ENCODE measurements around the gene TMBIM6. TPM values are rescaled to one million over a fixed set of nuclear protein-coding genes. Genes with fewer than 3 reads are reported as not detected.

Gene TMBIM6
- polyA plus RNA-seq, 3 donors: 315 to 1,453 (median 1,396) TPM

DNA sequence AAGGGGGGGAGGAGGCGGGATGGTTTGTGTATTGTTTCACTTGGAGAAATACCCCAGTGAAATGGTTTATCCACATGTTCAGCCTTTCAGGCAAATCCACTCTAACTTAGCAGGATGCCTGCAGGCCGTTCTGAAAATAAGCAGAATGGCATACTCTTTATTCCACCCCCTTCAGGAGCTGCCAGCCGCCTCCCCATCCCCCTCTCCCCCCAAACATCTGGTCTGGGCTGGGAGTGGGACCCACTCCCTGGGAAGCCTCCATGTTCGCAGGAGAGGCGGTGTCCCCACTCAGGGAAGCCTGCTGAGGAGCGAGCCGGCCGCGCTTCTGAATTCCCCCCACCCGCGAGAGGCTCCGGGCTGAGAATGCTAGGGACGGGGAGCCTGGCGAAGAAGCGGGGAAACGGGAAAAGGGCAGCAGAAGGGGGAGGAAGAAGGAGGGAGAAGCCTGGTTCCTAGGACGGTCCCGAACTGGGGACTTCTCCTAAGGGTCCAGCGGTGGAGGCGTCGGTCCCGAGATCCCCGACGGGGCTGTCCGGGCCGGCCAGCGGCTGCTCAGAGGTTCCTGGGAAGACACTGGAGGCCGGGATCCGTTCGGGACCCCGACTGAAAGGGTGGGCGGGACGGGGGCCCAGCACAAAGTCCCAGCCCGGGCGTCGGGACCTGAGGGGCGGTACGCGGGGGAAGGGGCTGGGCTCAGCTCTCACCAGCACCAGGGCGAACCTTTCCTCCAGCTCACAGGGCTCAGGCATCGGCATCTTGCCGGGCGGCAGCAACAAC, 34.8 kb upstream of the TMBIM6 start:
- peaks cover 16% of the 10 kb centered on the region for H3K79me2 ChIP-seq (ENCODE audit: insufficient read depth, low read length)
- intact Hi-C loops (cut with micrococcal nuclease): loop anchor here (1.0 to 10.0 kb wide), 5 partner anchors 8 to 1218 kb away; partner anchors contain the start of gene TMBIM6 (in 1 of the 2)
- H3K9me3 ChIP-seq (replicated peaks in 1 of 2; ENCODE audit: control insufficient read depth in 1 of 2, insufficient read depth in 1 of 2, low read length in 2 of 2): no peaks in the 10 kb centered on the region
- DNase-seq: peak in 2 of 3 donors; percentile 20 to 29
- Mint-ChIP-seq H3K27me3 (ENCODE audit: low read depth in 3 of 3) (peaks cover 10 to 18% (median 15%) of the 10 kb centered on the region in 3 donors), H3K27ac (peak overlapping the region in 5 of 7 donors; percentile 31 to 86 (median 78)), H3K9me3 (no peaks in the 10 kb centered on the region), H3K4me3 (peak overlapping the region; percentile 96), H3K36me3 (peaks cover 3 to 11% of the 10 kb centered on the region in 2 donors), H3K4me1 (peaks cover 43% of the 10 kb centered on the region)
- under 1% methylated on average over 42 of the region's 43 CpGs for WGBS (ENCODE audit: insufficient coverage)
- no peaks in the 10 kb centered on the region for H3K36me3 ChIP-seq (replicated peaks in 1 of 2; ENCODE audit: control insufficient read depth in 1 of 2, insufficient read depth in 2 of 2, low read length in 2 of 2)
- H3K27me3 ChIP-seq (ENCODE audit: control insufficient read depth in 2 of 2, insufficient read depth in 2 of 2, low read length in 2 of 2): peaks cover 0 to 3% of the 10 kb centered on the region in 2 donors
- peak overlapping the region; percentile 77 for H2AFZ ChIP-seq (ENCODE audit: insufficient read depth, low read depth, low read length, poor library complexity, severe bottlenecking)
- H3K4me2 ChIP-seq (replicated peaks; ENCODE audit: extremely low read depth, low read length, poor library complexity, severe bottlenecking): peak overlapping the region; percentile 91
- peaks cover 10% of the 10 kb centered on the region for H4K20me1 ChIP-seq (ENCODE audit: insufficient read depth, low read length)
- TF ChIP-seq, protein P1, sequence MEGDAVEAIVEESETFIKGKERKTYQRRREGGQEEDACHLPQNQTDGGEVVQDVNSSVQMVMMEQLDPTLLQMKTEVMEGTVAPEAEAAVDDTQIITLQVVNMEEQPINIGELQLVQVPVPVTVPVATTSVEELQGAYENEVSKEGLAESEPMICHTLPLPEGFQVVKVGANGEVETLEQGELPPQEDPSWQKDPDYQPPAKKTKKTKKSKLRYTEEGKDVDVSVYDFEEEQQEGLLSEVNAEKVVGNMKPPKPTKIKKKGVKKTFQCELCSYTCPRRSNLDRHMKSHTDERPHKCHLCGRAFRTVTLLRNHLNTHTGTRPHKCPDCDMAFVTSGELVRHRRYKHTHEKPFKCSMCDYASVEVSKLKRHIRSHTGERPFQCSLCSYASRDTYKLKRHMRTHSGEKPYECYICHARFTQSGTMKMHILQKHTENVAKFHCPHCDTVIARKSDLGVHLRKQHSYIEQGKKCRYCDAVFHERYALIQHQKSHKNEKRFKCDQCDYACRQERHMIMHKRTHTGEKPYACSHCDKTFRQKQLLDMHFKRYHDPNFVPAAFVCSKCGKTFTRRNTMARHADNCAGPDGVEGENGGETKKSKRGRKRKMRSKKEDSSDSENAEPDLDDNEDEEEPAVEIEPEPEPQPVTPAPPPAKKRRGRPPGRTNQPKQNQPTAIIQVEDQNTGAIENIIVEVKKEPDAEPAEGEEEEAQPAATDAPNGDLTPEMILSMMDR (IDR thresholded peaks at IDR 0.05): no peak
- peak overlapping the region in 1 of 2 donors; percentile 73 for H3K27ac ChIP-seq (ENCODE audit: low read depth in 1 of 2, low read length in 2 of 2)
- peak overlapping the region; percentile 58 to 81 (median 80) for H3K4me3 ChIP-seq (replicated peaks in 1 of 3; ENCODE audit: low read depth in 2 of 3, low read length in 3 of 3)
- peak overlapping the region; percentile 80 for H3K9ac ChIP-seq (ENCODE audit: insufficient read depth, low read length, poor library complexity, severe bottlenecking)
- peaks cover 35 to 42% of the 10 kb centered on the region in 2 donors for H3K4me1 ChIP-seq (ENCODE audit: control insufficient read depth in 1 of 2, insufficient read depth in 2 of 2, low read length in 2 of 2)

DNA sequence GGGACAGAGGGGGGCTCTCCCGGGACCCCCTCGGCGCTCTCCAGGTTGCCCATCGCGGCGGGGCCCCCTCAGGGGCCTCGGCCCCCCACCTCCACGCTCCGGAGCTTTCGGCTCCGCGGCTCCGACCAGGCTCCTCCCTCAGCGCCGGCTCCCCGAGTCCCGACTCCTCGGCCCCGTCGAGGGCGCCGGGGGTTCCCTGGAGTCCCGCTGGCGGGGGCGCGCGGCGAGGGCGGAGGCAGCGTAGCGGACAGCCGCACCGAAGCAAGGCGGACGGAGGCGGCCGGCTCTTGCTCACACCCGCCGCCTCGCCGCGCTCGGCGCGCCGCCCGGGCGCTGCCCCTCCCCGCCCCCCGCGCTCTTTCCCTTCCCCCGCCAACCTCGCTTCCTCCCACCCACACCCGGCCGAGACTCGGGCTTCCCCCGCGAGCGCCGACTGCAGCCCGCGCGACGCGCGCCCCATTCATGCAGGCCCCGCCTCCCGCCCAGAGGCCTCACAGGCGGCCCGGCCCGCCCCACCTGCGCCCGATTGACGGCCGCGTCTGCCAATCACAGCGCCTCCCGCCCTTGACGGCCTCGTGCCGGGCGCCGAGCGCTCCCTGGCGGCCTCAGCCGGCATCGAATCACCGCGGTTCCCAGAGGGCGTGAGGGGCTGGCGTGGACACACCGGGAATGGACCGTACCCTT, 34.1 kb upstream of the TMBIM6 start, which contains the start of gene FMNL3:
TSS of gene FMNL3 (minus strand) at position 278 of the 684 bp plus-strand sequence. CDS start at position 53, 225 bp downstream.
- Histone ChIP-seq H3K4me2 (replicated peaks; ENCODE audit: extremely low read depth, low read length, poor library complexity, severe bottlenecking) (peak within 1 kb of the TSS; percentile 91), H3K9ac (ENCODE audit: insufficient read depth, low read length, poor library complexity, severe bottlenecking) (peak within 1 kb of the TSS; percentile 80), H3K36me3 (replicated peaks in 1 of 2; ENCODE audit: control insufficient read depth in 1 of 2, insufficient read depth in 2 of 2, low read length in 2 of 2) (no peaks in the 10 kb centered on the region), H4K20me1 (ENCODE audit: insufficient read depth, low read length) (peaks cover 10% of the 10 kb centered on the region), H2AFZ (ENCODE audit: insufficient read depth, low read depth, low read length, poor library complexity, severe bottlenecking) (peak within 1 kb of the TSS; percentile 77), H3K79me2 (ENCODE audit: insufficient read depth, low read length) (peaks cover 14% of the 10 kb centered on the region), H3K27me3 (ENCODE audit: control insufficient read depth in 2 of 2, insufficient read depth in 2 of 2, low read length in 2 of 2) (peaks cover 0 to 6% of the 10 kb centered on the region in 2 donors), H3K27ac (ENCODE audit: low read depth in 1 of 2, low read length in 2 of 2) (peak within 1 kb of the TSS in 1 of 2 donors; percentile 73), H3K9me3 (replicated peaks in 1 of 2; ENCODE audit: control insufficient read depth in 1 of 2, insufficient read depth in 1 of 2, low read length in 2 of 2) (no peaks in the 10 kb centered on the region), H3K4me3 (replicated peaks in 1 of 3; ENCODE audit: low read depth in 2 of 3, low read length in 3 of 3) (peak within 1 kb of the TSS; percentile 58 to 81 (median 80)), H3K4me1 (ENCODE audit: control insufficient read depth in 1 of 2, insufficient read depth in 2 of 2, low read length in 2 of 2) (peaks cover 35 to 42% of the 10 kb centered on the region in 2 donors)
- intact Hi-C loops (cut with micrococcal nuclease): loop anchor here (1.0 to 10.0 kb wide), 4 partner anchors 35 to 1218 kb away; partner anchors contain the start of gene TMBIM6 (in 1 of the 2)
- Mint-ChIP-seq H3K36me3 (peaks cover 3 to 8% of the 10 kb centered on the region in 2 donors), H3K9me3 (no peaks in the 10 kb centered on the region), H3K4me3 (peak within 1 kb of the TSS; percentile 96), H3K4me1 (peaks cover 43% of the 10 kb centered on the region), H3K27me3 (ENCODE audit: low read depth in 3 of 3) (peaks cover 10 to 21% (median 15%) of the 10 kb centered on the region in 3 donors), H3K27ac (peak within 1 kb of the TSS in 5 of 7 donors; percentile 31 to 86 (median 82))
- under 1% methylated on average over 84 of the region's 93 CpGs for WGBS (ENCODE audit: insufficient coverage)
- peak; percentile 96 to 97 (median 96) for DNase-seq
- TF ChIP-seq, protein P1 (IDR thresholded peaks at IDR 0.05): peak; percentile 95

Measured in CD14-positive monocyte (primary cell).